NCI-H2196 (cell line): ENCODE data around the gene MOK.

Experiments used
- DNase-seq: peaks from one replicate; lab custom pipeline; 2025; ENCODE audit not compliant: unreplicated experiment; lab: John Stamatoyannopoulos, UW

Gene MOK

GRCh38 chr14:102288139-102288538, 16.8 kb downstream of the MOK start:
- no peak for DNase-seq

GRCh38 chr14:102285106-102285505, 19.9 kb downstream of the MOK start:
- DNase-seq, result no peak

GRCh38 chr14:102283631-102284129, 21.3 kb downstream of the MOK start:
- no peak for DNase-seq

- no peak for DNase-seq
These were observed 22.1 kb downstream of the MOK start for GRCh38 chr14:102282751-102283465.

GRCh38 chr14:102280376-102280962, 24.5 kb downstream of the MOK start:
- no peak for DNase-seq

GRCh38 chr14:102279688-102280348, 25.1 kb downstream of the MOK start:
- no peak for DNase-seq

- no peak for DNase-seq
These were observed 25.7 kb downstream of the MOK start for GRCh38 chr14:102279282-102279681.

GRCh38 chr14:102278631-102278935, 26.4 kb downstream of the MOK start:
- no peak for DNase-seq

- DNase-seq, result no peak
These were observed 26.9 kb downstream of the MOK start for GRCh38 chr14:102277874-102278630.

GRCh38 chr14:102275866-102276265, 29.1 kb downstream of the MOK start:
- DNase-seq, result no peak

- DNase-seq, result no peak
These were observed 32.6 kb downstream of the MOK start for GRCh38 chr14:102272392-102272791.

GRCh38 chr14:102264775-102265174, 40.2 kb downstream of the MOK start:
- no peak for DNase-seq

GRCh38 chr14:102264355-102264754, 40.6 kb downstream of the MOK start:
- DNase-seq, result no peak

GRCh38 chr14:102262929-102263462, 42.0 kb downstream of the MOK start:
- DNase-seq, result no peak

GRCh38 chr14:102258136-102258535, 46.8 kb downstream of the MOK start:
- DNase-seq, result no peak

- DNase-seq, result no peak
These were observed 48.2 kb downstream of the MOK start for GRCh38 chr14:102256716-102257115.

GRCh38 chr14:102255401-102256190, 49.4 kb downstream of the MOK start:
- DNase-seq, result no peak

- no peak for DNase-seq
These were observed 51.8 kb downstream of the MOK start for GRCh38 chr14:102252834-102253801.

GRCh38 chr14:102251161-102251560, 53.8 kb downstream of the MOK start:
- no peak for DNase-seq
